Brain pericyte (primary cell): ENCODE results near the gene HNRNPAB.
"Not testable (repeated sequence)": the region's sequence is repeated elsewhere in the genome, so short reads cannot be mapped to it uniquely, and the experiment has no call there.

Source experiments
- DNase-seq: peaks from one replicate; pipeline ENCODE4 v3.0.0-alpha.2; 2012; ENCODE audit warnings: low read depth, low spot score

The HNRNPAB gene

DNA sequence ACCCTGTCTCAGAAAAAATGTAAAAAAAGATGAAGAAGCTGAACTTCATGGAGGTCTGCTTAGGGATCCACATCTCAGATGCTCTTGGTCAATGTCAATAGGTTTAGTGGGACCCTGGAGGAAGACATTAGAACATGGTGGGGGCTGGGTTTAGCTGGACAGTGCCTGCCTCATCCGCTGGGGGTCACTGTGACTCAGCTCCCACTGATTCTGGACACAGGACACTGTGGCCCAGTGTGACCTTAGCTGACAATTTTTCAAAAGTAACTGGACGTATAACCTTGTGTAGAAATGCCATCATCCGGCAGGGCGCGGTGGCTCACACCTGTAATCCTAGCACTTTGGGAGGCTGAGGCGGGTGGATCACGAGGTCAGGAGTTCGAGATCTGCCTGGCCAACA is 7.3 kb upstream of the HNRNPAB start:
- no peak for DNase-seq

DNA sequence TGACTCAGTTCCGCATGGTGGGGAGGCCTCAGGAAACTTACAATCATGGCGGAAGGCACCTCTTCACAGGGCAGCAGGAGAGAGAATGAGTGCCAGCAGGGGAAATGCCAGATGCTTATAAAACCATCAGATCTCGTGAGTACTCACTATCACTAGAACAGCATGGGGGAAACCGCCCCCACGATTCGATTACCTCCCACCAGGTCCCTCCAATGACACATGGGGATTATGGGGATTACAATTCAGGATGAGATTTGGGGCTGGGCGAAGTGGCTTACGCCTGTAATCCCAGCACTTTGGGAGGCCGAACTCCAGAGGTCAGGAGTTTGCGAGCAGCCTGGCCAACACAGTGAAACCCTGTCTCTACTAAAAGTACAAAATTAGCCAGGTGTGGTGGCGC is 6.2 kb upstream of the HNRNPAB start:
- not testable (repeated sequence) for DNase-seq

DNA sequence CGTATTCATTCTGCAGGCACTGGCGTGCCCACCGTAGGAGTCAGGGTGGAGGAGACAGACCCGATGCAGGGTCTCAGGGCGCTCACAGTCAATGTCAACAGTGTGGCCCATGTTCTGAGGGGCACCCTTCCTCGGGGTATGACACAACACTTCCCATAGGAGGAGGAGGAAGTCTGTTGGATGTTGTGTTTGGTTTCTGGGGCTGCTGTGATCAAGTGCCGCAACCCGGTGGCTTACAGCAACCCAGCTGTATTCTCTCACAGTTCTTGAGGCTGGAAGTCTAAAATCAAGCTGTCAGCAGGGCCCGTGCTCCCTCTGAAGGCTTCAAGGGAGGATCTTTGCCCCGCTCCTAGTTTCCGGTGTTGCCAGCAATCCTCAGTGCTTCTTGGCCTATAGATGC is 5.6 kb upstream of the HNRNPAB start:
- DNase-seq: no peak

DNA sequence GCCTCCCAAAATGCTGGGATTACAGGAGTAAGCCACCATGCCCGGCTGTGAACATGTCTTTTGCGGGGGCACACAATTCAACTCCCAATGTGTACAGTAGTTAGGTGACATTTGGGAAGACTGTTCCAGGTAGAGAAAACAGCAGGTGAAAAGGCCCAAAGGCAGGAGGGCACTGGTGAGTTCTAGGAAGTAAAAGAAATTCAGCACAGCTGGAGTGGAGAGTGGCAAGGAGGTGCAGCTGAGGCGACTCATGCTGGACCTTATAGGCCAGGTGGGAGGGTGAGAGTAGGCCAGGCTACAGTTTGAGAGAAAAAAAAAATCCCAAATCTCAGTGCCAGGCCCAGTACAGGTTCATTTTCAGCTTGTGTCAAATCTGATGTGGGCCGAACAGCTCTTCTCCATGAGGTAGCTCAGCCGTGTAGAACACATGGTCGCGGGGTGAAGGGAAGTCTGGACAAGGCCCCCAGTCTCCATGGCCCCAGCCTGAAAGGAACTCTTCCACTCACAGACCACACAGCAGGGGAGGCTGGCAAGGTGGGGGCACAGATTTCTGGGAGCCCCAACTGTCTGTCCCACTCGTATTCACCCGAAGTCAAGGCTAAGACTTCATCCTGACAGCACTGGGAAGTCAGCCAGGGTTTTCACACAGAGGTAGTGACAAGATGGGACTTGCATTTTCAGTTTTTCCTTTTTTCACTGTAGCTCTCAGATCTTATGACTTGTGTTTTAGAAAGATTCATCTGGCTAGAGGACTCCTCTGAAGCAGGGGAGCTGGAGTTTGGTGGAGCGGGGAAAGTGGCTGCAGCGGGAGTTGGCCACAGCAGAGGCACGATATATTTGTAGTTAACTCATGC is 4.5 kb upstream of the HNRNPAB start:
- DNase-seq: no peak

DNA sequence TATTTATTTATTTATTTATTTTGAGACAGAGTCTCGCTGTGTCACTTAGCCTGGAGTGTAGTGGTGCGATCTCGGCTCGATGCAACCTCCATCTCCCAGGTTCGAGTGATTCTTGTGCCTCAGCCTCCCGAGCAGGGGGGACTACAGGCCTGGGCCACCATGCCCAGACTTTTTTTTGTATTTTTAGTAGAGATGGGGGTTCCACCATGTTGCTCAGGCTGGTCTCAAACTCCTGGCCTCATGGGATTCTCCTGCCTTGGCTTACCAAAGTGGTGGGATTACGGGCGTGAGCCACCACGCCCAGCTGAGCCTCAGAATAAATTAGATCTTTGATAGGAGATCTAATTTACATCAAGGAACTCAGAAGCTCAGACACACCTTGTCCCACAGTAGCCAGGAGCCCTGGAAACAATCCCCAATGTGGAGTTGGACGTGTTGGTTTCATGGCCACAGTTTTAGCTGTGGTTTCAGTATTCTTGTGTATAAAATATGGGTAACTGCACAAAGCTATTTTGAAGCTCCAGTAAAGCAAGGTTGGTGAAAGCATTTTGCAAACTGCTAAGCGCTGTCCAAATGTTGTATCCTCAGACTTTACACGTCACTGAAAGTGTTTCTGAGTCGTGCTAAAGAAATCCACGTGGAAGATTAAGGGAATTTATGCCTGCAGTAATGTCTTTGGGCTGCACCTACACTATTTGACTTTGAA is 3.0 kb upstream of the HNRNPAB start:
- DNase-seq: no peak

DNA sequence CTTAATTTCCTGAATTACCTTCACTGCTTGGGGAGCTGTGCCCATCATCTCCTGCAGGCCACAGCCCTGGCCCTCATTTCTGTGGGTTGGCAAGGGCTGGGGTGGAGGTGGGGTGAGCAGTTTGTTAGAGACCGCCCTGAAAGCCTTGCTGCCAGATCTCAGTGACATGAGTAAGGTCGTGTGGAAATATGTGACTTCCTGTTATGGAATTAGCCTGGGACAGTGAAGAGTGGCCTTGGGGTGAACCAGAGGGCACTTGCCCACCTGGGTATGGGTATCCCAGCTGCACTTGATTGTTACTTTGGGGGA is 2.5 kb upstream of the HNRNPAB start:
- DNase-seq: no peak

DNA sequence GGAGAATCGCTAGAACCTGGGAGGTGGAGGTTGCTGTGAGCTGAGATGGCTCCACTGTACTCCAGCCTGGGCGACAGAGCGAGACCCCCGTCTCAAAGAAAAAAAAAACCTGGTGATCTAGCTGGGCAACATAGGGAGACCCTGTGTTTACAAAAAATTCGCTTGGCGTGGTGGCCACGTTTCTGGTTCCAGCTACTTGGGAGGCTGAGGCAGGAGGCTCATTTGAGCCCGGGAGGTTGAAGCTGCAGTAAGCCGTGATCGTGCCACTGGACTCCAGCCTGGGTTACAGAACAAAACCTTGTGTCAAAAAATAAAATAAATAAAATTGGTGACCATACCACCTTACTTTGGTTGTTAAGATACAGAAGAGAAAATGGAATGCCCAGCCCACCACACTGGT is 1.8 kb upstream of the HNRNPAB start:
- DNase-seq: no peak

DNA sequence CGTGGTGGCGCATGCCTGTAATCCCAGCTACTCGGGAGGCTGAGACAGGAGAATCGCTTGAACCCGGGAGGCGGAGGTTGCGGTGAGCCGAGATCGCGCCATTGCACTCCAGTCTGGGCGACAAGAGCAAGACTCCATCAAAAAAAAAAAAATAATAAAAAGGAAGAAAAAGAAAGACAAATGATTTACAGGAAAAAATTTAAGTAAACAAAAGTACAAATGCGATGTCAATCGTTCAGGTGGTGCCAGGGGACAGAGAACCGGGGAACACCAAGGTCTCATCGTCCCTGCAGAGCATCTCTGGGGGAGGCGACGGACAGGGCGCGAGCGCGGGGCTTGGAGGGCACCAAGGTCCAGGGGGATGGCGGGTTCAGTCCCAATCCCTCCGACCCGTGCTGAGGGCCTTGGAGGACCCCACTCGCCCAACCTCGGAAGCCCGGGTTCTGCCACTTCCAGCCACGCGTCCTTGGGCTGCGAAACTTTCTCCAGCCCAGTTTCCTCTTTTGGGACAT is 607 bp upstream of the HNRNPAB start:
- no peak for DNase-seq

DNA sequence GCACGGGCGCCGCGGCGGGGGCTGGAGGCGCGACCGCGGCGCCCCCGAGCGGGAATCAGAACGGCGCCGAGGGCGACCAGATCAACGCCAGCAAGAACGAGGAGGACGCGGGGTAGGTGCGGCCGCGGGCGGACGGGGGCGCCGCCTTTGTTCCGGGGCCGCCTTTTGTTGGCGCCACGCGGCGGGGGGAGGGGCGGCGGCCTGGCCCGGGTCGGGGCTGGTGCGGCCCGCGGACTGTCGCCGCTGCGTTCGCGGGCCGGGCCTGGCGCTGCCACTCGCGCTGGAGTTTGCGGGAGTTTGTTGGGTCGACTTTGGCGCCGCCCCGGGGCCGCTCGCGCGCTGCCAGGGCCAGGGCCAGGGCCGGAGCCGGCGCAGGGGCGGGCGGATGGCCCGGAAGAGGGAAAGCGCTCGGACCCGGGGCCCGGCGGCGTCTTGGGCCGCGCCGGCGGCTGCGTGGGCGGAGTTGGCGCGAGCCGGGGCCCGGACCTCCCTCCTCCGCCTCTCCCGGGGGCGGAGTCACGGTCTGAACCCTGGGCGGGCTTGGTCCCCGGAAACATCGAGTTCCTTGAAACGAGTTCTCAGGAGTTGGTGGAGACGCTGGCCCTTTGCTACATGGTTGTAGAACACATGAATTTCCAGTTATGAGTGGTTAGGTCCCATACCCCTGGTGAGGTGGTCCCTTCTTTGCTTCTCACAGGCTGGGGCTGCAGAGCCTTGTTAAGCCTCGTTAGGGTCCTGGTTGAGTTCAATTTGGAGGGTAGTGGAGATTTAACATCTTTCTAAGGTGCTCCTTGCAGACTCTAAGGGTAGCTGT is 809 bp downstream of the HNRNPAB start:
- no peak for DNase-seq

DNA sequence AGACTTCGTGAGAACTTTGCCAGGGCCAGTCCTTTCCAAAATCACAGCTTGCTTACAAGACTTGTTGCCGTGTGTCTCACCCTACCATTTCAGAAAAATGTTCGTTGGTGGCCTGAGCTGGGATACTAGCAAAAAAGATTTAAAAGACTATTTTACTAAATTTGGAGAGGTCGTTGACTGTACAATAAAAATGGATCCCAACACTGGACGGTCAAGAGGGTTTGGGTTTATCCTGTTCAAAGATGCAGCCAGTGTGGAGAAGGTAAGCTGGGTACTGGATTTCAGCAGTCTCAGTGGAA is 1.4 kb downstream of the HNRNPAB start:
- DNase-seq: no peak

DNA sequence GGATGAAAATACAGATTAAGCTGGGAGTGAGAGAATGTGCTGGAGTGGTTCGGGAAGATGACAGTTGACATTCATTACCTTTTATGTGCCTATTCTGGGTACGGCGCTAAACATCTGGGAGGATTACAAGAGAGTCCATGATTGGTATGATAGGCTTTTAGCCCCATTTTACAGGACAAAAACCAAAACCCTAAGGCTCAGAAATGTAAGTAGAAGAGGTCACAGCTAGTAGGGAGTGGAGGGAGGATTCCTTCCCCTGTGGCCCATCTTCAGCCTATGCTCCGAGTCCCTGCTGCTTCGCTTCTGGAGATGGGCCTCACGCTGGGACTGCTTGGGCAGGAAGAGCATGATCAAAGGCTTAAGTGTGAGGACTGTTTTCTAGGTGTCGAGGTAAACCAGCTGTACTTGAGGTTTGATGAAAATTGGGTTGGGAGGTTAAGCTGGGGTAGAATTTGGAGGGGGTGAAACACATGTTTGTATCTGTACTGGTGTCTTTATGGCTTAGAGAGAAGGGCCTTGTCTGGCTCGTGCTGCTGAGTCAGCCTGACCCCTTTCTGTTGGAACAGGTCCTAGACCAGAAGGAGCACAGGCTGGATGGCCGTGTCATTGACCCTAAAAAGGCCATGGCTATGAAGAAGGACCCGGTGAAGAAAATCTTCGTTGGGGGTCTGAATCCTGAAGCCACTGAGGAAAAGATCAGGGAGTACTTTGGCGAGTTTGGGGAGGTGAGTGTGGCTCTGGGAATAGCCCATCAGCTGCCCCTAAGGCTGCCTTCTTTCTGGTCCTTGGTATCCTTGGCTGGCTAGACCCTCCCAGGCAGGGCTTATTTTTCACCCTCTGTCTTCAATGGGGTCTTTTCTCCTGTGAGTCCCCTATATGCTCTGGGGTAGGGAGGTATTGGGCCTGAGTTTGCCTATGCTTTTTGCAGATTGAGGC is 2.1 kb downstream of the HNRNPAB start:
- no peak for DNase-seq

DNA sequence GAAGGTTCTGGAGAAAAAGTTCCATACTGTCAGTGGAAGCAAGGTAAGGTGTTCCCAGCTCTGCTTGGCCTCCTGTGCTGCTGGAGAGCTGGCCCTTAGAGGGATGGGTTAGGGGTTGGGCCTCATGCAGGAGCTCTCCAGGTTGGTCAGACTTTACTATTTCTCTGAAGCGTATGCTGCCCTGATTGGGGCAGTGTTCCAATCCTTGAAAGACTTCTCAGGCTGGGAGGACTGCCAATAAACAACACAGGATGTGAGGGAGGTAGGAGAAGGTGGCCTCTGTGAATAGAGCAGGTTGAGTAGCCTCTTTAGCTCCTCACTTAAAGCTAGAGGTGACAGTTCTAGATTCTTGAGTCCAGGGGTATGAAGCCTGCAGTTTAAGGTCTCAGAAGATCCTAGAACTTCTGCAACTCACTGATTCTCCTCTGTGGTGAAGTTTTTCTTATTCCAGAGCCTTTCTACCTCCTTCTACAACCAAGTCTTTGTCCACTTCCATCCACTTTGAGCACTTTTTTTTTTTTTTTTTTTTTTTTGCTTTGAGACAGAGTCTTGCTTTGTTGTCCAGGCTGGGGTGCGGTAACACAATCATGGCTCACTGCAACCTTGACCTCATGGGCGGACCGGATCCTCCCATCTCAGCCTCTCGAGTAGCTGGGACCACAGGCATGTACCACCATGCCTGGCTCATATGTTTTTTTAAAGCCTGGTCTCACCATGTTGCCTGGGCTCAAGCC is 3.0 kb downstream of the HNRNPAB start:
- no peak for DNase-seq

DNA sequence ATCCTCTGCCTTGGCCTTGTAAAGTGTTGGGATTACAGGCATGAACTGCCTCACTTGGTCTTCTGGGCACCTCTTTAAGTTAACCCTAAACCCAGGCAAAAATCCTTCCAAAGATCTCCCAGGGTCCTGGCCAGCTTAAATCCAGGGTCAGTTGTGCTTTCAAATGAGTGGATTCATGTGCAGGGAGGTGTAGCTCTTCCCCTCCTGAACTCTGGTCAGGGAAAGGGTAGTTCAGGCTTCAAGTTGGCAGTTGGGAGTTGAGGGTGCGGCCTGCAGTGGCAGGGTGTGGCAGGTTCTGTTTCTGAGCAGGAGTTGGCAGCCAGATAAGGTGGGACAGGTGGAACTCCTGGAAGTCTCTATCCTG is 3.6 kb downstream of the HNRNPAB start:
- DNase-seq: no peak

DNA sequence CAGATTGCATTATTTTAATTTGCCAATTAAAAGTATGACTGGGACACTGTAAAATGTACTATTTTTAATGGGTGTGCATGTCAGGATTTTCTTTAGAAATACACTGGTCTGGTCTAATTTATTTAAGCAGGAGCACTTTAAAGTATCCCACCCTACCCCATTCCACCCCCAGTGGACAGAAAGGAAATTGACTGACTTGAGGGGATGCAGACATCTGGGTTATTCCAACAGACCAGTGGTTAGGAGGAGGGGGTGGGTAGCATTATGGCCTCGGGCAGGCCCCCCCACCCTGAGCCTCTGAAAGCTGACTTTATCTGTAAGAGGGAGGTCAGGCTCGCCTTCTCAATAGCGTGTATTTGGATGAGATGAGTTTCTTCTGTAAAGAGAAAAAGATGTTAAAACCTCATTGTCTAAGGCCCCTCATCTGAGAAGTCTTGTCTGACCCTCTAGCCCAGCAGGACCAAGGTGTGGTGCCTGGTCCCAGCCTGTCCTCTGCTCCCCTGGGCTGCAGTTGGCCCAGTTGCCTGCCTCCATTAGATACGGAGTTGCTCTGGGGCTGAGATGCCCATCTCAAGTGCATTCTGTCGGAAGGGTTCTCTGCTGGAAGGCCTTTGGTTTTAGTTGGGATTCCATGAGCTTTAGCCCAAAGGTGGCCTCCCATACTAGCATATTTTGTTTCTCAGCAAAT is 4.4 kb downstream of the HNRNPAB start:
- no peak for DNase-seq

DNA sequence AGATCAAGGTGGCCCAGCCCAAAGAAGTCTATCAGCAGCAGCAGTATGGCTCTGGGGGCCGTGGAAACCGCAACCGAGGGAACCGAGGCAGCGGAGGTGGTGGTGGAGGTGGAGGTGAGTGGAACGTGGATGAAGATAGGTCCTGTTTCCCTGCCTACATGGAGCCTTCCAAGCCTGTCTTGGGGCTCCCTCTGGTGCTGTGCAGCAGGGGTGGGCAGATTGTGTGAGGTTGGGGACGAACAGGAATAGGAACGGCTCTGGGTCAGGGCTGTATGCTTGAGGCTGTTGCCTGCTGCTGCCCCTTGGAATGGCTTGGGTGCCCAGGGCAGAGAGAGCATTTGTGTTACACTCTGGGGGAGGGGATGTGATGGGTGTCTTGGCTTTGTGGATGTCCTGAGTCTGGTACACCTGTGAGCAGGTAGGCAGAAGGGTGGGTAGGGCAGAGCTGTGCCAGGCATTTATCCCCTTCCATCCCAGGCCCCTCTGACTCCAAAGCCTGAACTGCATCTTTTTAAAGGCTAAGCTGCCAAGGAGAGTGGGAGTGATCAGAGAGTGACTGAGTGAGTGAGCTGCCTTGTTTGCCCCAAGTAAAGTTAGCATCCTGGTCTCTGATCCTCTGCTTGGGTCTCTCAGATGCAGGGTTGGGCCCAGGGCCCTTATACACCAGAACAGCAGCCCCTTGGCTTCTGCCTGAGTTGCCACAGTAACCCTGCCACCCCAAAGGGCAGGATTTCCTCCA is 5.2 kb downstream of the HNRNPAB start:
- no peak for DNase-seq

DNA sequence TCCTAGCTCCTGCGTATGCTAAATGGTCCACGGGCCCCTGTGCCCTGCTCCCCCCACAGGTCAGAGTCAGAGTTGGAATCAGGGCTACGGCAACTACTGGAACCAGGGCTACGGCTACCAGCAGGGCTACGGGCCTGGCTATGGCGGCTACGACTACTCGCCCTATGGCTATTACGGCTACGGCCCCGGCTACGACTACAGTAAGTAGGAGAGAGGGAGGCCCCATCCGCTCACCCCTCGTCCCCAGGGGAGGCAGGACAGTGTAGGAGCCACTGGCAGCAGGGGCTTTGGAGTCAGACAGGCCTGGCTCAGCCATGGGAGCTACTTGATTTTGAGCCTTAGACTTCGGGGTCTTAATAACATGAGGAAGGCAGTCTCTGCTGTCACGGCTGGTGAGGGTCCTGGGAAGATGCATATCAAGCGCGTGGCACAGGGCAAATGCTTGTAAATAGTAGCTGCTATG is 5.8 kb downstream of the HNRNPAB start:
- no peak for DNase-seq

DNA sequence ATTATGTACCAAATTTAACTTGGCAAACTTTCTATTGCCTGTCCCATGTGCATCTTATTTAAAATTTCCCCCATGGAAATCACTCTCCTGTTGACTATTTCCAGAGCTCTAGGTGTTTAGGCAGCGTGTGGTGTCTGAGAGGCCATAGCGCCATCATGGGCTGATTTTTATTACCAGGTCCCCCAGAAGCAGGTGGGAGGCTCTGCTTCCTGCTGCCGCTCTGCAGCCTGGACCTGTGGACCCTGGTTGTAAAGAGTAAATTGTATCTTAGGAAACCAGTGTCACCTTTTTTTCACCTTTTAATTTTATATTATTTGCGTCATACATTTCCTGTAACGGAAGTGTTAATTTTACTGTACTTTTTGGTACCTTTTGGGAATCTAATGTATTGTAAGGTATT is 6.4 kb downstream of the HNRNPAB start:
- no peak for DNase-seq

DNA sequence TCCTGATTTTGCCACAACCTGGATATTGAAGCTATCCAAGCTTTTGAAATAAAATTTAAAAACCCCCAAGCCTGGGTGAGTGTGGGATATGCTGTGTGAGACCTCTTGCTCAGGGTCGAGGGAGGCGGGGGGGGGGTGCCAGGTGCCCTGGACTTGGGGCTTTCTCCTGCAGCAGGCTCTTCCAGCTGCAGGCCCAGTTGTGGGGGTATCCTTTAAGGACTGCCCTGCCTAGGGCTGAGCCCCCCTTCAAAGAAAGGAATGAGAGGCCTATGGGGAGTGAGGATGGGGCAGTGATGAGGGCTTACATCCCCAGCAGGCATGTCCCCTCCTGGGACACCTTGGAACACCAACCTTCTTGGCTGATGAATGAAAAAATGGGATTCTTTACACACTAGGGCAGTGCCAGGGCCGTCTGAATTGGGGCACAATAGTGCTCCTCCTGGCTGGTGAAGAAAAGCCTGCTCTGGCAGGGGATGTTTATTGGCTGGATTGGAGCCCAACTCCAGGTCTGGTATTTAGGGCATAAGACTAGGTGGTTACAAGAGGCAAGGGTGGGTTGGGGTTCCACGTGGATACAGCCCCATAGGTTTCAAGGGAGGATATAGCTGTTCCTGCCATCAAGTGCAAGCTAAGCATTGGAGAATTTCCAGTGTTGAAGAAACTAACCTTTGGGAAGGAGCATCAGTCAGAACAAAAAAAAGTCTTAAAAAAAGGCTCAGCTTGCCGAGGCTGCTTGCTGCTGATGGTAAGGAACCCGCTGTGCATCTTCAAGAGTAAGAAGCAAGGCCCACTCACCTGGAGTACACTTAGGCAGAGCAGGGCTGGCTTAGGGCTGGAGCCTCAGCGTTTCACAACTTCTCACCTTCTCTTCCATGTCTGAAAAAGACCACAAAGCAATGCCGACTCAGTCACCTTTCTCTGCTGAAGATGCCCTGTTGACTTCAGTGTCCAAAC is 7.0 kb downstream of the HNRNPAB start:
- no peak for DNase-seq
